ENCODE results near the gene KIF17. TPM values are rescaled to one million over a fixed set of nuclear protein-coding genes. Genes with fewer than 3 reads are reported as not detected.

KIF17 gene
- total and polyA plus RNA-seq, 5 donors, result 2.0 to 6.4 (median 4.6) TPM

DNA sequence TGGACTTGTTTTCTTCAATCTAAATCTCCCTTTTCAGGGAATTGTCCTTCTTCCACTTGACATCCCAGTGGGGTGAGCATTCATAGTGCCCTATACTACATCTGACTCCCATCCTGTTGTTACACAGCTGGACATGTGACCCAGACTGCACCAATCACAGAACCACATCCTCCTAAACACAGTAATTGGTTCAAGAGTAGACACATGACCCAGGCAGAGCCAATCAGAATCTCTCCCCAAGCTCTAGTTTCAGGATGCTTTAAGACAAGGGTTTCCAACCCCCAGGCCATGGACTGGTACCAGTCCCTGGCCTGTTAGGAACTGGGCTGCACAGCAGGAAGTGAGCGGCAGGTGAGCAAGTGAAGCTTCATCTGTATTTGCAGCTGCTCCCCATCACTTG lies 51.0 kb downstream of the KIF17 start:
- 98% methylated on average over 1 of the region's 1 CpG for WGBS
- no peak for DNase-seq
- no peaks in the 10 kb centered on the region for H3K4me1 ChIP-seq (ENCODE audit: control insufficient read depth, insufficient read depth, low read length)
- H3K9me3 ChIP-seq (ENCODE audit: control insufficient read depth, low read length), result no peaks in the 10 kb centered on the region
- no peak overlapping the region for H3K27ac ChIP-seq (ENCODE audit: low read length)
- intact Hi-C loops (cut with DNase I), result no loop called here
- H3K27me3 ChIP-seq (ENCODE audit: control insufficient read depth, insufficient read depth), result no peaks in the 10 kb centered on the region
- H3K4me3 ChIP-seq (ENCODE audit: low read length), result no peak overlapping the region
- peak in 1 of 2 donors; percentile 31 for ATAC-seq

DNA sequence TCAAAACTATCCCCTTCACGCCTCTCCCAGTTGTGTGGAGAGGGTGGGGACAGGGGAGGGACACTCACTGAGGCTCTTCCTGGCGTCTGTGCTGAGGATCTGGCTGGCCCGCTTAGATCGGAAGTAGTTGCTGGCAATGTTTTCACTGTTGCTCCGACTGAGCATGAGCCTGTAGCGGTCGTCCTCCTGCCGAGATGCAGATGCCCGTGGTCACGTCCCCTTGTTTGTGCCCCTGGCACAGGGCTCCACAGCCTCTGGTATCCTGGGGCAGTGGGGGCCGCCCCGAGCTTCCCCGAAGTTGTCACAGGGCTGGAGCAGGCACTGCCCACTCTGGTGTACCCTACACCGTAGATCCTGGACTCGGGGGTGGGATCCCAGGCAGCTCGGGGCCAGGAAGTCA lies 51.7 kb downstream of the KIF17 start:
- Histone ChIP-seq H3K9me3 (ENCODE audit: control insufficient read depth, low read length) (no peaks in the 10 kb centered on the region), H3K4me1 (ENCODE audit: control insufficient read depth, insufficient read depth, low read length) (no peaks in the 10 kb centered on the region), H3K27ac (ENCODE audit: low read length) (peak overlapping the region; percentile 2), H3K4me3 (ENCODE audit: low read length) (no peak overlapping the region), H3K27me3 (ENCODE audit: control insufficient read depth, insufficient read depth) (no peaks in the 10 kb centered on the region)
- intact Hi-C loops (cut with DNase I), result no loop called here
- peak in 1 of 2 donors; percentile 13 for ATAC-seq
- WGBS, result 53% methylated on average over 16 of the region's 16 CpGs
- peak in 1 of 3 donors; percentile 71 for DNase-seq

DNA sequence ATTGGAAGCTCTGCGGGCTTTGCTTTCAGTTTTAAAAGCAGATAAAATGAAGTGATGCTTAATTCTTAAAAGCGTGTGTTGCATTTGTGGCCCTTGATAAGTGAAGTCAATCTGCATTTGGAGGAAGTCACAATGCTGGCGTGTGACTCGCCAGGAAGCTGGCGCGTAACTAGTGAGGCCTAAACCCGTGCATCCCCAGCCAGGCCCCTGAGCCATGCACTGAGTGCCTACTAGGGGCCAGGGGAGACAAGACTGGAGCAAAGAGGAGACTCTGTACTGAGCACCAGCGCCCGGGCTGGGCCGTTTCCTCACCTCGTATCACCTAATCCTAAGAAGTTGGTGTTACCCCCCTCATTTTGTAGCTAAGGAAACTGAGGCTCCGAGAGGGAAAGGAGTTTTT lies 52.1 kb downstream of the KIF17 start:
- intact Hi-C loops (cut with DNase I), result no loop called here
- no peaks in the 10 kb centered on the region for H3K27me3 ChIP-seq (ENCODE audit: control insufficient read depth, insufficient read depth)
- H3K27ac ChIP-seq (ENCODE audit: low read length), result peak overlapping the region; percentile 16
- no peaks in the 10 kb centered on the region for H3K4me1 ChIP-seq (ENCODE audit: control insufficient read depth, insufficient read depth, low read length)
- no peak overlapping the region for H3K4me3 ChIP-seq (ENCODE audit: low read length)
- WGBS, result 66% methylated on average over 12 of the region's 12 CpGs
- ATAC-seq, result no peak
- no peak for DNase-seq
- H3K9me3 ChIP-seq (ENCODE audit: control insufficient read depth, low read length), result no peaks in the 10 kb centered on the region

DNA sequence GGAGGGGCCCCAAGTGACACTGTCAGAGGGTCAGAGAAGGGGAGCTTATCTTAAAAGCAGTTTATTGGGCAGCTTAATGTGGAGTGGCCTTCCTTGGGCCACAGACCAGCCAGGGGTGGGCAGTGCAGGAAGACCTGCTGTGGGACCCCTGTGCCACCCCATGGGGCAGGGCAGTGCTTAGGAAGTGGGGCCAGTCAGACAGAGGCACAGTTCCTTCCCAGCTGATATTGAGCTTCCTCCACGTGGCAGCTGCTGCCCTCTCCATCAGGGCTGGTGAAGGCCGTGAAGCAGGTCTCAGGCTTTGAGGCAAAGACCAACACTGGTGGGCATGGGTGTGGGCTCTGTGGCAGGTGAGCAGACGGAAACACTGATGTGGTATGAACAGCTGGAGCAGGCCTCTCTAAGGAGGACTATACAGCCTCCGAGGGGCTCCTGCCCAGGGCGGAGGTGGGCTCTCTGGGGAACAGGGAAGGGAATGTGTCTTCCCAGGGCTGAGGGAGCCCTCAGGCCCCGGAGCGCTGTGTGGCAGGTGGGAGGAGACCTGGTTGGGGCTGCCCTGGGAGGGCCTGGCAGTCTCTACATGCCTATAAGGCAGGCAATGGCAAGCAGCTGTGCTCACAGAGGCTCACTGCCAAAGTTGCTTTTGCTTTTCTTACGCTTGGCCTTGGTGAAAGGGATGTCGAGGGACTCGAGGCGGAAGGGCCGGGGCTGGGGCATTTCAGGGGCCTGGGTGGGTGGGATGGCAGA lies 53.7 kb downstream of the KIF17 start:
- H3K4me3 ChIP-seq (ENCODE audit: low read length), result no peak overlapping the region
- DNase-seq, result no peak
- no peak overlapping the region for H3K27ac ChIP-seq (ENCODE audit: low read length)
- H3K9me3 ChIP-seq (ENCODE audit: control insufficient read depth, low read length), result no peaks in the 10 kb centered on the region
- intact Hi-C loops (cut with DNase I), result no loop called here
- ATAC-seq, result no peak
- no peaks in the 10 kb centered on the region for H3K4me1 ChIP-seq (ENCODE audit: control insufficient read depth, insufficient read depth, low read length)
- no peaks in the 10 kb centered on the region for H3K27me3 ChIP-seq (ENCODE audit: control insufficient read depth, insufficient read depth)
- 73% methylated on average over 12 of the region's 12 CpGs for WGBS

DNA sequence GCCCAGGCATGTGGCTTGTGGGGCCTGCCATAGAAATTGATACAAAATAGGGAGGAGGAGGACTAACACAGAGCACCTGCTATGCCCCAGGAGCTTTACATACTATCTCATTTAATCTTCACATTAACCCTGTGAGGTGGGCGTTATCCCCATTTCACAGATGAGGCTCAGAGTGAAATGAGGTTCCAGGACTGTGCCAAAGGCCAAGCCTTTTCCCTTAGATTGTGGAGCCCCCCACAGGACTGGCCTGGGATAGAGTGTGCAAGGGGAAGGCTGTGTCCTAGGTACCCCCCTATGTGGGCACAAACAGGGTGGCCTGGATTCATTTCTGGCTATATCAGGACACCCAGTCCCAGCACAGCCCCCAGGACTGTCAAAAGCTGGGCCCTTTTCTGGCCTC lies 54.4 kb downstream of the KIF17 start:
- intact Hi-C loops (cut with DNase I), result no loop called here
- Histone ChIP-seq H3K4me3 (ENCODE audit: low read length) (no peak overlapping the region), H3K9me3 (ENCODE audit: control insufficient read depth, low read length) (no peaks in the 10 kb centered on the region), H3K4me1 (ENCODE audit: control insufficient read depth, insufficient read depth, low read length) (no peaks in the 10 kb centered on the region), H3K27ac (ENCODE audit: low read length) (no peak overlapping the region), H3K27me3 (ENCODE audit: control insufficient read depth, insufficient read depth) (no peaks in the 10 kb centered on the region)
- ATAC-seq (no peak), DNase-seq (no peak)
- 89% methylated on average over 1 of the region's 1 CpG for WGBS

DNA sequence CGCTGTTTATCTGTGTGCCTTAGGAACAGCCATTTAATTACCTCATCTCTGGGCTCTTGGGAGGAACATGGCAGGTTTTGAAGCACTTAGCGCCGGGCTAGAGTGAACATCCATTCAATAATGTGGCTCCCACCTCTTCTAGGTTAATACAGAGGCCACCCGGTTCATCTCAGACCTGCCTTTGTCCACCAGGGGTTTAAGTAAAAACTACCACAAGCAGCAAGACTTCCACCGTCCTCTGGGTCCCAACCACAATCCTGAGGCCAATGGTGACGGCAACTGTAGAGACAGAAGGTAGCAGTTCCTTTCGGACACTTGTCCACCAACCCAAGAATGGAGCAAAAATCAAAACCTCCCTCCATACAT lies 55.7 kb downstream of the KIF17 start:
- intact Hi-C loops (cut with DNase I), result no loop called here
- WGBS, result 52% methylated on average over 7 of the region's 7 CpGs
- no peak for ATAC-seq

DNA sequence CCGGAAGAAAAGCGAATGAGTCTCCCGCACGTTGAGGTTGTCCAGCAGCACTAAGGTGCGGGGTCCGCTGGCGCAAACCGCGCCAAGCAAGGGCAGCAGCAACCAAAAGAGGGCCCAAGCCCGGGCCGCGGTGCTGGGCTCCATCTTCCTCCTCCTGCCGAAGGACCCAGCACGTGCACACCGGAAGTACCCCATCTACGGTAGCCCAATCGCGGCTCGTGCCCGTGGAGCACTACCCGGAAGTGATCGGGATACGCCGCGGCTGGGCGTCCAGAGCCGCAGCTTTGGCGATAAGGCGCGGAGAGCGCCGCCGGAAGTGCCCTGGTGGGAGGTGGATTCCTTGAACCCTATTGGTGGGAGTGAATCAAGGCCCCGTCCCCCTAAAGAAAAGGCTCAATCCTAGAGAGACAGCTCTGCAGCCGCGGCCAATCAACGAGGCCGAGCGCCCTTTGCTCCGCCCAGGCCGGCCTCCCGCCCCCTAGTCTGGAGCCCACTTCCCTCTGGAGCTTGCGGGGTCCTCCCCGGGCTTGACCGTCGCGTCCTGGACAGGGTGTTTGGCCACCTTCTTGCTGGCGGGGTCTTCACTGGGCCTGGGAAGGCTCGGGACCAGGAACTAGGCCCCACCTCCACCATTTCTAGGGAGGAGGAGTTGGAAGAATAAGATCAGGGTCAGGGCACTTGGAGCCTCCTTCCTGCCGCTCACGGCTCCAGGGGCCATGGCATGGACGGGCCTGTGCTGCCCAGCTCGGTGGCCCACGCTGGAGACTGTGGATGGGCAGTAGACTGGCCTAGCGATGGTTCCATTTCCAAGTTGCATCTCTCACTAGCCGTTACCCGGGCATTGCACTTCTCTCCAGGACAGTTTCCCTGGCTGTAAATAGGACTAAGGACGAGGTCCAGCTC lies 56.3 kb downstream of the KIF17 start, which contains the start of gene DDOST:
DDOST (minus strand) TSS at position 163 of the 903 bp plus-strand sequence; CDS start at position 144, 19 bp downstream.
- 1% methylated on average over 58 of the region's 58 CpGs for WGBS
- Histone ChIP-seq H3K4me1 (ENCODE audit: control insufficient read depth, insufficient read depth, low read length) (no peaks in the 10 kb centered on the region), H3K4me3 (ENCODE audit: low read length) (peak within 1 kb of the TSS; percentile 75), H3K27ac (ENCODE audit: low read length) (peak within 1 kb of the TSS; percentile 94), H3K27me3 (ENCODE audit: control insufficient read depth, insufficient read depth) (no peaks in the 10 kb centered on the region), H3K9me3 (ENCODE audit: control insufficient read depth, low read length) (no peaks in the 10 kb centered on the region)
- intact Hi-C loops (cut with DNase I), result no loop called here
- DNase-seq (peak; percentile 98), ATAC-seq (peak; percentile 96 to 98)

More for the DNA sequence above, 55.7 kb downstream of the KIF17 start:
- DNase-seq, result no peak
- no peaks in the 10 kb centered on the region for H3K9me3 ChIP-seq (ENCODE audit: control insufficient read depth, low read length)
- H3K27ac ChIP-seq (ENCODE audit: low read length), result peak overlapping the region; percentile 94
- H3K4me3 ChIP-seq (ENCODE audit: low read length), result peak overlapping the region; percentile 52
- no peaks in the 10 kb centered on the region for H3K27me3 ChIP-seq (ENCODE audit: control insufficient read depth, insufficient read depth)
- no peaks in the 10 kb centered on the region for H3K4me1 ChIP-seq (ENCODE audit: control insufficient read depth, insufficient read depth, low read length)

DNA sequence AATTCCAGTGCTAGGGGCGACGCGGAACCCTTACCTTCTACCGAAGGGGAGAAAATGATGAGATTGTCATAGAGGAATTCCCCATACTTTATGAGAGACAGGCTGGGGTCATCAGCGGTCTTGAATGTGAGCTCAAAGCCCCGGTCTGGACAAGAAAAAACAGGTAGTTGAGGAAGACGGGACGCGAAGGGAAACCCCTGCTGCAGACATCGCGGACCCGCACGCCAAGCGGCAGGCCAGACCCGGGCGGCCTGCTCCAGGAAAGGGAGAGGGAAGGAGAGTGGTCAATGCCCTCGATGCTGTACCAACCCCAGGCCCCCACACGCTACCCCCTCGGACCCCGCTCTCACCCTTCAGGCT lies 57.0 kb downstream of the KIF17 start:
- 2% methylated on average over 20 of the region's 20 CpGs for WGBS
- ATAC-seq (peak in 1 of 2 donors; percentile 1), DNase-seq (no peak)
- H3K4me1 ChIP-seq (ENCODE audit: control insufficient read depth, insufficient read depth, low read length), result no peaks in the 10 kb centered on the region
- H3K9me3 ChIP-seq (ENCODE audit: control insufficient read depth, low read length), result no peaks in the 10 kb centered on the region
- H3K27ac ChIP-seq (ENCODE audit: low read length), result peak overlapping the region; percentile 19
- no peaks in the 10 kb centered on the region for H3K27me3 ChIP-seq (ENCODE audit: control insufficient read depth, insufficient read depth)
- intact Hi-C loops (cut with DNase I), result no loop called here
- H3K4me3 ChIP-seq (ENCODE audit: low read length), result peak overlapping the region; percentile 75

DNA sequence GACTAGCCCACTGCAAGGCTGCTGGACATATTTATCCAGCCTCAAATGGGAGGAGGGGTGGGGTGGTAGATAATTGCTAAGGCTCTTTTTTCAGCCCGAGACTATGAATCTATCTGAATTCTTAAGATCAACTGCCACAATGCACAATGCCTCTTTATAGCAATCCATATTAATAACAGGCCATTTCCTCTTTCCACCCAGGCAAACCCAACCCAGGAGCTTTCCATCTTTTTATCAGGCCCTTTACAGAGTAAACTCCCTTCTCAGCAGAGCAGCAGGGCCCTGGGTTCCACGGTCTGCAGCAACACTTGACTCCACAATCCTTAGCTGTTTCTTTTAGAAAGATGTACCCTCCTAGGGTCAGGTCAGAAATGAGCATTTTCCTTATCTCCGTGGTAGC lies 57.4 kb downstream of the KIF17 start:
- 16% methylated on average over 3 of the region's 3 CpGs for WGBS
- Histone ChIP-seq H3K4me3 (ENCODE audit: low read length) (peak overlapping the region; percentile 75), H3K9me3 (ENCODE audit: control insufficient read depth, low read length) (no peaks in the 10 kb centered on the region), H3K4me1 (ENCODE audit: control insufficient read depth, insufficient read depth, low read length) (no peaks in the 10 kb centered on the region), H3K27ac (ENCODE audit: low read length) (no peak overlapping the region), H3K27me3 (ENCODE audit: control insufficient read depth, insufficient read depth) (no peaks in the 10 kb centered on the region)
- intact Hi-C loops (cut with DNase I), result no loop called here
- DNase-seq (peak in 1 of 3 donors; percentile 21), ATAC-seq (no peak)

DNA sequence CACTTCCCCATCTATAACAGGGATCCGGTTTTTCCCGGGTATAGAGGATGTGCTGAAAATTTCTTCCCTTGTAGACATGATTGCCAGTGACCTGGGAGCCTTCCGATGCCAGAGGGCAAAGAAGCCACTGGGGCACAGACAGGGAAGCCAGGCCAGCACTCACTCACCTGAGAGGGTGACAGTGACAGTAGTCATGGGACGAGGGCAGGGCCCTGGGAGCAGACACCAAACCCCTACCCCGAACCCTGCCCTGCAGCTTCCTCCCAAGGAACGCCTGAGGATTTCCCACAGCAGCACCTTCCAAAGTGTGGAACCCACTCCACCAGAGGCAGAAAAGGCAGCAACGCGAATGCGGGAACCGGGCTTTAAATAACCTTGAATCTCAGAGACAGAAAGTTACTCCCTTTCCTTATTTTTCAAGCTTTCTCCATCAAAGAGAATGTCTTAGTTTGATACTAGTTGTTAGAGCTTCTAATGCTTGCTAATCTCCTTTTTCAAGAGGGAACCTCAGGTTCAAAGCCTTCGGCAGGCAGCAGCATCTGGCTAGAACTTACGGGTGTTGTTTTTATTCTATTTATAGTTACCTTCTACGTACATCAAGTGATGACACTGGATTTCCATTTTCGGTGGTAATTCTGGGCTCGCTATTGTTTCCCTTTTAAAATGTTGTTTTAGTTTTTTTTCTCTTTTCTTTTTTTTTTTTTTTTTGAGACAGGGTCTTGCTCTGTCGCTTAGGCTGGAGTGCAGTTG lies 59.5 kb downstream of the KIF17 start:
- DNase-seq (peak in 1 of 3 donors; percentile 25), ATAC-seq (no peak)
- no peak overlapping the region for H3K4me3 ChIP-seq (ENCODE audit: low read length)
- H3K9me3 ChIP-seq (ENCODE audit: control insufficient read depth, low read length), result no peaks in the 10 kb centered on the region
- 71% methylated on average over 16 of the region's 16 CpGs for WGBS
- no peaks in the 10 kb centered on the region for H3K4me1 ChIP-seq (ENCODE audit: control insufficient read depth, insufficient read depth, low read length)
- H3K27ac ChIP-seq (ENCODE audit: low read length), result peak overlapping the region; percentile 8
- intact Hi-C loops (cut with DNase I), result no loop called here
- no peaks in the 10 kb centered on the region for H3K27me3 ChIP-seq (ENCODE audit: control insufficient read depth, insufficient read depth)
